DND-41 (cell line): Measurements from ENCODE around the gene CEACAM1.

Source experiments
- ATAC-seq: fragments of 200-7000 bp; cut with Tn5 transposase; 3 replicates; pipeline ENCODE4 v1.9.1; 2021; ENCODE audit warnings: low read depth; ENCODE audit not compliant: insufficient read depth
- DNase-seq: peaks from one replicate; pipeline ENCODE4 v3.0.0-alpha.2; 2020
- H2AFZ ChIP-seq: 2 replicates; pipeline ENCODE4 v1.6.0; 2012; ENCODE audit warnings: low read depth, low read length
- H3K27ac ChIP-seq: 2 replicates; pipeline ENCODE4 v1.5.1; 2012; ENCODE audit warnings: low read length, inconsistent platforms
- H3K27me3 ChIP-seq: fragments of 200-600 bp; sonication (generic); 2 replicates; pipeline ENCODE4 v1.6.0; 2012; ENCODE audit warnings: low read length, mild to moderate bottlenecking, inconsistent platforms; ENCODE audit not compliant: insufficient read depth, poor library complexity
- H3K36me3 ChIP-seq: 2 replicates; pipeline ENCODE4 v1.5.1; 2012; ENCODE audit warnings: low read length, inconsistent platforms; ENCODE audit not compliant: insufficient read depth
- H3K4me1 ChIP-seq: 2 replicates; pipeline ENCODE4 v1.5.1; 2012; ENCODE audit warnings: mild to moderate bottlenecking, low read length; ENCODE audit not compliant: insufficient read depth
- H3K4me2 ChIP-seq: 2 replicates; pipeline ENCODE4 v1.6.0; 2012; ENCODE audit warnings: mild to moderate bottlenecking, moderate library complexity, low read length, inconsistent platforms; ENCODE audit not compliant: insufficient read depth
- H3K4me3 ChIP-seq, 2 experiments: fragments of 200-600 bp in 1 of 2; shearing (Covaris generic) in 1 of 2; 2 replicates each; pipeline ENCODE4 v1.5.1; 2012 to 2016; ENCODE audit warnings: inconsistent platforms in 2 of 2, low read length in 2 of 2, mild to moderate bottlenecking in 2 of 2, low read depth in 1 of 2, moderate library complexity in 1 of 2
- H3K79me2 ChIP-seq: 2 replicates; pipeline ENCODE4 v1.6.0; 2012; ENCODE audit warnings: low read length, inconsistent platforms; ENCODE audit not compliant: insufficient read depth
- H3K9ac ChIP-seq: 2 replicates; pipeline ENCODE4 v1.6.0; 2012; ENCODE audit warnings: low read depth, mild to moderate bottlenecking, inconsistent platforms, low read length, moderate library complexity
- H3K9me3 ChIP-seq: 2 replicates; pipeline ENCODE4 v1.5.1; 2012; ENCODE audit warnings: low read length, moderate library complexity, mild to moderate bottlenecking, inconsistent platforms; ENCODE audit not compliant: insufficient read depth, severe bottlenecking
- H4K20me1 ChIP-seq: 2 replicates; pipeline ENCODE4 v1.6.0; 2012; ENCODE audit warnings: low read length; ENCODE audit not compliant: insufficient read depth
- EZH2 ChIP-seq: IDR thresholded peaks from 3 replicates; pipeline ENCODE4 v1.6.1; 2012; ENCODE audit warnings: borderline replicate concordance, low read depth, mild to moderate bottlenecking, moderate library complexity, low read length, inconsistent platforms; ENCODE audit not compliant: severe bottlenecking
- TF ChIP-seq, protein P1 (sequence below): IDR thresholded peaks from 2 replicates; pipeline ENCODE4 v1.5.1; 2012; ENCODE audit warnings: borderline replicate concordance, low read length, moderate library complexity, mild to moderate bottlenecking; ENCODE audit not compliant: poor library complexity, severe bottlenecking; ENCODE audit errors: extremely low read depth

Gene CEACAM1

DNA sequence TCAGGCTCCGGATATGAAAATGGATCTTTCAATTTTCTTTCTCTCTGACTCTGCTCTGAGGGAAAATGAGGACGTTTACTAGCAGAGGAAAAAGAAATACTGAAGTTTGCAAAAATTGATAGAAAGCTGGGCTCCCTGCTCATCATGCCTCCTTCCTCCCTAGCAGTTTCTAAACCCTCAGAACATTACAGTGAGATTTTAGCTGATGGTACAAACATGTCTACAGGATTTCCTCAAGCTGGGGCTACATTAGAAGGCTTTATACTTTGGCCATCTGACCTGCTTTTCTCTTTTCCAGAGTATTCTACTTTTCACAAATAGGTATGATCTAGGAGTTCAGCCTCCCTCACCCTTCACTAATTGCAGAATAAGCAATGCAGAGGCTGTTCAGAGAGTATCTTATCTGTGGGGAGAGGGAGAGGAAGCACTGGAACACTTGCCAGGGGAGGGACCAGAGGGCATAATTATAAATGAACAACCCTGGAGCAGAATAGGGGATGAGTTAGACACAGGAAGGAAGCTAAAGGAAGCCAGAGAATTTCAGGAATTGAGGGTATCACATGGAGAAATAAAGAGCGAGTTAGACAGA, 30.0 kb downstream of the CEACAM1 start:
- TF ChIP-seq, protein P1, sequence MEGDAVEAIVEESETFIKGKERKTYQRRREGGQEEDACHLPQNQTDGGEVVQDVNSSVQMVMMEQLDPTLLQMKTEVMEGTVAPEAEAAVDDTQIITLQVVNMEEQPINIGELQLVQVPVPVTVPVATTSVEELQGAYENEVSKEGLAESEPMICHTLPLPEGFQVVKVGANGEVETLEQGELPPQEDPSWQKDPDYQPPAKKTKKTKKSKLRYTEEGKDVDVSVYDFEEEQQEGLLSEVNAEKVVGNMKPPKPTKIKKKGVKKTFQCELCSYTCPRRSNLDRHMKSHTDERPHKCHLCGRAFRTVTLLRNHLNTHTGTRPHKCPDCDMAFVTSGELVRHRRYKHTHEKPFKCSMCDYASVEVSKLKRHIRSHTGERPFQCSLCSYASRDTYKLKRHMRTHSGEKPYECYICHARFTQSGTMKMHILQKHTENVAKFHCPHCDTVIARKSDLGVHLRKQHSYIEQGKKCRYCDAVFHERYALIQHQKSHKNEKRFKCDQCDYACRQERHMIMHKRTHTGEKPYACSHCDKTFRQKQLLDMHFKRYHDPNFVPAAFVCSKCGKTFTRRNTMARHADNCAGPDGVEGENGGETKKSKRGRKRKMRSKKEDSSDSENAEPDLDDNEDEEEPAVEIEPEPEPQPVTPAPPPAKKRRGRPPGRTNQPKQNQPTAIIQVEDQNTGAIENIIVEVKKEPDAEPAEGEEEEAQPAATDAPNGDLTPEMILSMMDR, result no peak
- TF ChIP-seq EZH2, result no peak
- no peak overlapping the region for H3K4me2 ChIP-seq
- no peaks in the 10 kb centered on the region for H3K79me2 ChIP-seq
- H3K27me3 ChIP-seq, result no peaks in the 10 kb centered on the region
- no peak overlapping the region for H2AFZ ChIP-seq
- no peaks in the 10 kb centered on the region for H3K9me3 ChIP-seq
- no peak for DNase-seq
- H3K4me3 ChIP-seq, result no peak overlapping the region
- no peaks in the 10 kb centered on the region for H4K20me1 ChIP-seq
- H3K27ac ChIP-seq, result no peak overlapping the region
- no peak for ATAC-seq
- H3K4me1 ChIP-seq, result no peaks in the 10 kb centered on the region
- no peaks in the 10 kb centered on the region for H3K36me3 ChIP-seq
- H3K9ac ChIP-seq, result no peak overlapping the region

DNA sequence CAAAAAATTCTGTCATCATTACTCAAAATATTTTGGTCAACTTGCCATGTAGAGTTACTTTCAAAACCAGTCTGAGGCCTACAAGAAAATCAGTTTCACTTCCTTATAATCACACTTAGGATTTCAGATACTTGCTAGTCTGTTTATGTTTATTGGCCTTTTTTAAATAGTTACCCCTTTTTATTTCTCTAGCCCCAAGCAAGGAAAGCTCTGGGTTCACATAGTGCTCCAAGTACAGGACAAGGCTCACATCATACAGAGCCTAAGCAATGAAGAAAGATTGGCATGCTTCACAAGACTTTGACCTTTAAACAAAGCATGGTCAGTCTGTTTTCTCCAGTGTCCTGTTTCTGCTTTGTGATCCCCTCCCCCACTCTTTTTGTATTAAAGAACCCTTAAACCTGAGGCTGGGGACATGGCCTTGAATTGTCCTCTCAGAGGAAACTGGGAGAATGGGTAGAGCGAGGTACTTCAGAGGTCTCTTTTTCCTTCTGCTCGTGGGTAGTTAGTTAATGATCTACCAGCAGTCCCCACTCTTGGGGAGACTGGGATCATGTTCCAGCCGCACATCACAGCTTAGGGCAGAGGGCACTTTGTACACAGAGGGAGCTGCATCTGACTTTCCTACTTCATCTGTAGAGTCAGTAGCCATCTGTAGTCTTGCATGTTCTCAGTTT, 30.7 kb downstream of the CEACAM1 start:
- Histone ChIP-seq H3K9ac (no peak overlapping the region), H3K9me3 (no peaks in the 10 kb centered on the region), H4K20me1 (no peaks in the 10 kb centered on the region), H2AFZ (no peak overlapping the region), H3K27ac (no peak overlapping the region), H3K4me2 (no peak overlapping the region), H3K79me2 (no peaks in the 10 kb centered on the region), H3K36me3 (no peaks in the 10 kb centered on the region), H3K4me1 (no peaks in the 10 kb centered on the region), H3K27me3 (no peaks in the 10 kb centered on the region), H3K4me3 (no peak overlapping the region)
- TF ChIP-seq EZH2, result no peak
- no peak for DNase-seq
- ATAC-seq, result no peak

DNA sequence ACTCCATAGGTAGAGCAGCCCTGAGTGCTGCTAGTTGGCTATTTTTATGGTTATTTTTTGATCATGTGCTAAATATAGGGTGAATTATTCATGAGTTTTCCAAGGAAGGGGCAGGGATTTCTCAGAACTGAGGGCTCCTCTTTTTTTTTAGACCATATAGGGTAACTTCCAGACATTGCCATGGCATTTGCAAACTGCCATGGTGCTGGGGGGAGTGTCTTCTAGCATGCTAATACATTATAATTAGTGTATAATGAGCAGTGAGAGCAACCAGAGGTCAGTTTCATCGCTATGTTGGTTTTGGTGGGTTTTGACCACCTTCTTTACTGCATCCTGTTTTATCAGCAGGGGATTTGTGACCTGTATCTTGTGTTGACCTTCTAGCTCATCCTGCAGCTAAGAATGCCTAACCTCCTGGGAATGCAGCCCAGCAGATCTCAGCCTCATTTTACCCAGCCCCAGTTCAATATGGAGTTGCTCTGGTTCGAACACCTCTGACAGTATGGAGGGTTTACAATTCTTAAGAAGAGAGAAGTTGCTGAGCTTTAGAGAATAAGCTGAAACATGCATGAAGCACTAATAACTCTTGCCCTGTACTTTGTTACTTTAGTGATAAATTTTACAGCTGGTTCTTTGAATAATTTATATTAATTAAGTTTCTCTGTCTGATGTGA, 31.7 kb downstream of the CEACAM1 start:
- Histone ChIP-seq H3K9me3 (no peaks in the 10 kb centered on the region), H3K36me3 (no peaks in the 10 kb centered on the region), H2AFZ (no peak overlapping the region), H3K4me1 (no peaks in the 10 kb centered on the region), H4K20me1 (no peaks in the 10 kb centered on the region), H3K9ac (no peak overlapping the region), H3K4me2 (no peak overlapping the region), H3K79me2 (no peaks in the 10 kb centered on the region), H3K4me3 (no peak overlapping the region), H3K27me3 (no peaks in the 10 kb centered on the region), H3K27ac (no peak overlapping the region)
- no peak for ATAC-seq
- no peak for DNase-seq
- TF ChIP-seq, protein P1, result no peak
- no peak for TF ChIP-seq EZH2

DNA sequence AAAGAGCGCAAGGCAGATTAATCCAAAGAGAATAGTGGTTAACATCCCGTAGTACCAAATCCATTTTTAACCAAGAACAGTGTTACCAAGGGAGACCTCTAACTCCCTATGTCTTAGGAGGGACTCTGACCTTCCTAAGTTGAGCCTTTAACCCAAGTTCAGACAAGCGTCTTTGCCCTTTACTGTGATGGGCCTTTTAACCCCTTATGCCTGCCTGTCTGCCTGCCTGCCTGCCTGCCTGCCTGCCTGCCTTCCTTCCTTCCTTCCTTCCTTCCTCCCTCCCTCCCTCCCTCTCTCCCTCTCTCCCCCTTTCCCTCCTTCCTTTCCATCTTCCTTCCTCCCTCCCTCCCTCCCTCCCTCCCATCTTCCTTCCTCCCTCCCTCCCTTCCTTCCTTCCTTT, 32.6 kb downstream of the CEACAM1 start:
- ATAC-seq (no peak), DNase-seq (no peak)
- no peaks in the 10 kb centered on the region for H3K36me3 ChIP-seq
- H2AFZ ChIP-seq, result no peak overlapping the region
- no peaks in the 10 kb centered on the region for H3K27me3 ChIP-seq
- H3K9me3 ChIP-seq, result no peaks in the 10 kb centered on the region
- H3K4me3 ChIP-seq, result no peak overlapping the region
- TF ChIP-seq EZH2, result no peak
- TF ChIP-seq, protein P1, result no peak
- H3K9ac ChIP-seq, result no peak overlapping the region
- no peaks in the 10 kb centered on the region for H3K79me2 ChIP-seq
- no peak overlapping the region for H3K27ac ChIP-seq
- no peak overlapping the region for H3K4me2 ChIP-seq
- no peaks in the 10 kb centered on the region for H3K4me1 ChIP-seq
- H4K20me1 ChIP-seq, result no peaks in the 10 kb centered on the region
